Type B pancreatic cell (in vitro differentiated cells): Measurements from ENCODE around the gene VCP. TPM values are rescaled to one million over a fixed set of nuclear protein-coding genes. Genes with fewer than 3 reads are reported as not detected.
A peak's percentile ranks its signal among the peaks of the same experiment; 100 is the strongest.

Source experiments
- DNase-seq: peaks from one replicate; pipeline ENCODE4 v3.0.0; 2021; ENCODE audit warnings: mixed read lengths; ENCODE audit not compliant: unreplicated experiment; ENCODE audit errors: extremely low spot score
- H3K27ac Mint-ChIP-seq: 2 replicates; pipeline ENCODE4 v1.8.0; 2021; ENCODE audit warnings: mild to moderate bottlenecking, mixed read lengths
- H3K27me3 Mint-ChIP-seq: 2 replicates; pipeline ENCODE4 v1.8.0; 2021; ENCODE audit warnings: mixed read lengths
- H3K36me3 Mint-ChIP-seq: 2 replicates; pipeline ENCODE4 v1.8.0; 2021; ENCODE audit warnings: mixed read lengths
- H3K4me1 Mint-ChIP-seq: one replicate; pipeline ENCODE4 v1.8.0; 2021; ENCODE audit warnings: mixed read lengths; ENCODE audit not compliant: unreplicated experiment
- H3K4me3 Mint-ChIP-seq: 2 replicates; pipeline ENCODE4 v1.8.0; 2021; ENCODE audit warnings: mild to moderate bottlenecking, mixed read lengths
- H3K9me3 Mint-ChIP-seq: 2 replicates; pipeline ENCODE4 v1.8.0; 2021; ENCODE audit warnings: mixed read lengths
- total RNA-seq: library from RNA; stranded (reverse); gene quantifications from 2 replicates; pipeline ENCODE4 v1.2.1, GENCODE V29; 2021; ENCODE audit warnings: low replicate concordance
- TF ChIP-seq, protein P1 (sequence below): fragments of 200-600 bp; sonication (generic); conservative IDR thresholded peaks from 2 replicates; pipeline ENCODE4 v1.5.0; 2021; ENCODE audit warnings: antibody characterized with exemption, mild to moderate bottlenecking

Gene VCP
- total RNA-seq, 1 donor from 2014 or later, result 285 TPM

DNA sequence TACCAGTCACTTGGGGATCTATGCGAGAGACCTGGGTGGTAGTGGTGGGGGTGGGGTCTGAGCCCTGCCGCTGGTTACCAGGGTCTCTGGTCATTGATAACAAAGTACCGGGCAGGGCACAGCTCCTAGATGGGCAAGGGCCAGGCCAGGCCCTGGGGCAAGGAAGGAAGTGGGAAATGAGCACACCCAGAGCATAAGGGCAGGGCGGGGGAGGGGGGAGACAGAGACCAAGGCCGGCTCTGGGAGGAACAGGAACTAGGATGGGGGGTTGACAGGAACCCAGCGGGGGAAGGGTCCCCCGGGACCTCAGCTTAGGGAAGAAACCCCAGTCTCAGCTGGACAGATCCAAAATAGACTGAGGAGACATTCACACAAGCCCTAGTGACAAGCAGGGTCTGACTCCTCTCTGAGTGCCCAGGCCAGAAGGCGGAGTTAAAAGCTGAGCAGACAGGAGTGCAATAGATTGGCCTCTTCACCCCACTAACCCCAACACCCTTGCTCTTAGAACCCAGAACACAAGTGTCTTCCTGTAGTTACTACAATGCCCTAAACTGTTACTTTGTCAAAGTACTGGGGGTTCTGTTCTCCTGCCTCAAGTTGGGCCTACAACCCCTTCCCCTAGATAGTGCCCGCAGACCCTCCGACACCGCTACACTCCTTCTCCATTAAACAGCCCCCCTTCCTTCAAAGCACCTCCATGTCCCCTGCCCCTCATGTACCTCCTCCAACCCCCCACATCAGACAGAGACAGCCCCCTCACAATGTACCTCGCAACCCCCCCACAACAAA lies 42.6 kb upstream of the VCP start:
- no peak for DNase-seq
- H3K27me3 Mint-ChIP-seq, result no peaks in the 10 kb centered on the region
- TF ChIP-seq, protein P1, sequence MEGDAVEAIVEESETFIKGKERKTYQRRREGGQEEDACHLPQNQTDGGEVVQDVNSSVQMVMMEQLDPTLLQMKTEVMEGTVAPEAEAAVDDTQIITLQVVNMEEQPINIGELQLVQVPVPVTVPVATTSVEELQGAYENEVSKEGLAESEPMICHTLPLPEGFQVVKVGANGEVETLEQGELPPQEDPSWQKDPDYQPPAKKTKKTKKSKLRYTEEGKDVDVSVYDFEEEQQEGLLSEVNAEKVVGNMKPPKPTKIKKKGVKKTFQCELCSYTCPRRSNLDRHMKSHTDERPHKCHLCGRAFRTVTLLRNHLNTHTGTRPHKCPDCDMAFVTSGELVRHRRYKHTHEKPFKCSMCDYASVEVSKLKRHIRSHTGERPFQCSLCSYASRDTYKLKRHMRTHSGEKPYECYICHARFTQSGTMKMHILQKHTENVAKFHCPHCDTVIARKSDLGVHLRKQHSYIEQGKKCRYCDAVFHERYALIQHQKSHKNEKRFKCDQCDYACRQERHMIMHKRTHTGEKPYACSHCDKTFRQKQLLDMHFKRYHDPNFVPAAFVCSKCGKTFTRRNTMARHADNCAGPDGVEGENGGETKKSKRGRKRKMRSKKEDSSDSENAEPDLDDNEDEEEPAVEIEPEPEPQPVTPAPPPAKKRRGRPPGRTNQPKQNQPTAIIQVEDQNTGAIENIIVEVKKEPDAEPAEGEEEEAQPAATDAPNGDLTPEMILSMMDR, result no peak
- peak overlapping the region; percentile 99 for H3K4me3 Mint-ChIP-seq
- H3K27ac Mint-ChIP-seq, result peak overlapping the region; percentile 97
- peaks cover 3% of the 10 kb centered on the region for H3K36me3 Mint-ChIP-seq
- peaks cover 31% of the 10 kb centered on the region for H3K4me1 Mint-ChIP-seq
- H3K9me3 Mint-ChIP-seq, result peaks cover 4% of the 10 kb centered on the region

DNA sequence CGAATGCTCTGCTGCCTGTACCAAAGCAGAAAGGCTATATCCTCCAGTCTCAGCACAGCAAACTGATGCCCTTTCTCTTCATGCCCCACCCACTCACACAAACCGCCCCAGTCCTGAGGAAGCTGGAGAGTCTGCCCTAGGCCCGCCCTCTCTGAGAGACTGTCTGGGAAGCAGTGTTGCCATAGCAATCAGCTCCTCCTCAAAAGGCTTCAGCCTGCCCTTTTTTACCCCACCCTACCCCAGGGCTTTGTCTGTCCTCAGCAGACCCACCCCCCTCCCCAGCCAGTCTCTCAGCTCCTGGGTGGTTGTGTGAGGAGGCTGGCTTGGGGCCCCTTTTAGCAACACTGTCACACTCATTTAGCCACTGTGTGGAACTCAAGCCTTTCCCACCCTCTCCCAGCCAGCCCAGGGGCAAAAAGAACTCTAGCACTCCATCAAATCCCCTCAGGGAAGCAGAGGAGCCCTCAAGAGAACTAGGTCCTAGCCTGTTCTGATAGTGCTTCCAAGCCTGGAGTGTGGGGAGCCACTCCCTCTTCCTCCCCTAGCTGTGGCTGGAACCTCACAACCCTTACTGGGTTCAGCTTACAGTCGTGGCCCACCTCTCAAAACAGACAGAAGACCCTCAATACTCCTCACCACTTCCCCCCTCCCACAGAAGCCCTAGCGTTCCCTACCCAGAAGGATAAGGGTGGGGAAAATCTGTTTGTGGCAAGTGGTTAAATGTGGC lies 41.9 kb upstream of the VCP start:
- peaks cover 4% of the 10 kb centered on the region for H3K9me3 Mint-ChIP-seq
- peak overlapping the region; percentile 97 for H3K27ac Mint-ChIP-seq
- H3K36me3 Mint-ChIP-seq, result peaks cover 3% of the 10 kb centered on the region
- H3K4me1 Mint-ChIP-seq, result peaks cover 31% of the 10 kb centered on the region
- DNase-seq, result peak; percentile 86
- TF ChIP-seq, protein P1, result no peak
- peak overlapping the region; percentile 99 for H3K4me3 Mint-ChIP-seq
- no peaks in the 10 kb centered on the region for H3K27me3 Mint-ChIP-seq

DNA sequence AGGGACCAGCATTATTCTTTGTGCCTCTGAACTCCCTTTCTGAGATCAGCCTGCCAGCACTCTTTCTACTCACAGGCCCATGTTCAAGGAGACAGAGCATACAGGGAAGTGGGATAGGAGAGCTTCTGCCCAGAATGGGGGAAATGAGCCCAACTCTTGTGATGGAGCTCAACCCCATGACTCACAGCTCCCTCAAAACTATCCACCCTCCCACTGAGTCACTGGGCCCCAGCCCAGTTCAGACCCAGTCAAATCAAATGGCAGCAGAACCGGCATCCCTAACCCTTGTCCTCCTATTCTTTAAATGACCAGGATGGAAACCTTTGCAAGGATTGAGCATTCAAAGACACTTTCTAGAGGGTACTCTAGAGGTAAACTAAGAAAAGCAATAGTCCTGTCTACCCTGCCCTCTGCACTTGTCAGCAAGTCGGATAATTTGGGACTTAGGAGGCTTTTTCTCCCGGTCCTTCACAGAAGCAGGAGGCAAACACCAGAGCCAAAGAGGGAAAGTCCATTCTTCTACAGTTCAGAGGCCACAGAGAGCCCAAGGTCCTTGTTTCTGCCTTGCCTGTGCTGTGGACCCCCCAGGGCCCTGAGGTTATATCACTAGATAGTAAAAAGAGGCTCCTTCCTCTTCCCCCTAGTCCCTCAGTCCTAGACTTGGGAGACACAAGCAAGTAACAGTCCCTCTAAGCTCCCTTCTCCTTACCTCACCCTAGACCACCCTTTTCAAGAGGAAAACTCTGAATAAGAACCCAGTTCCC lies 40.0 kb upstream of the VCP start:
- peaks cover 3% of the 10 kb centered on the region for H3K36me3 Mint-ChIP-seq
- H3K27ac Mint-ChIP-seq, result peak overlapping the region; percentile 87
- H3K27me3 Mint-ChIP-seq, result no peaks in the 10 kb centered on the region
- TF ChIP-seq, protein P1, result no peak
- H3K9me3 Mint-ChIP-seq, result peaks cover 4% of the 10 kb centered on the region
- peaks cover 36% of the 10 kb centered on the region for H3K4me1 Mint-ChIP-seq
- no peak for DNase-seq
- peak overlapping the region; percentile 89 for H3K4me3 Mint-ChIP-seq

DNA sequence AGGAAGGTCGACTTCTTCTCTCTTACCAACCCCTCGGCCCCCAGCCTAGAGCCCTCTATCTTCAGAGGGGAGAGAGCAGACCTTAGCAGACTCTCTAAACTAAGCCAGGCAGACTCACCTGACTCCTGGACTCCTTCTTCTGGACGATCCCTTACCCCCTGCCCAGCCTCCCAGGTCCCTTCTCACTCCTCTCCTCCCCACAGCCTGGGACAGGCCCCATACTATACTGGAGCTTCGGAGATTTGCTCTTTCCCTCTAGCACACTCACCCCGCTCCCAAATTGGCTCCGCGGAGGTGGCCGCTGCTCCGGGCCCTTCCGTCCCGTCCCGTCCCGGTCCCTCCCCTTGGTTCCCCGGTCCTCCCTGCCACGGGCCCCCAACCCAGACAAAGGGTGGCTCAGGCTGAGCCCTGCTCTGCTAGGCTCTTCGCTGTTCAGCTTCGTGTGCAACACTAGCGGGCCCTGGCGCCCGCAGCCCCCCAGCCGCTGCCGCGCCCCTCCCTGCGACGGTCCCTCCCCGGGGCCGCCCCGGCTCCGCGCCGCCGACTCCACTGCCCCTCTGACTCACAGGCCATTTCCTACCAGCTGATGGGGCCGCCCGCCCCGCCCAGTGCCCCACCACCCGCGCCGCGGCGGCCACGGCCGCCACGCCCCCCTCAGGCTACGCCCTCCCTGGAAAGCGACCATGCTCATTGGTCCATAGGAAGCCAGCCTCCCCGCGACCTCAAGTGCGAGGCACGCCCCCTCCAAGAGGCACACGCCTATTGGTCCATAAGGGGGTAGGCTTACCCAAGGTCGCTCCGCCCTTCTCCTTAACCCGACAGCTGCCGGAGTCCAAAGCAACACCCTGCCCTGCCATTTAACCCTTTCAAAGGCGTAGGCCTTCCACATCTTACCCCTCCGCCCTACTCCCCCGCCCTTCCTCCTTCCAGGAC lies 38.8 kb upstream of the VCP start:
- Mint-ChIP-seq H3K27me3 (no peaks in the 10 kb centered on the region), H3K9me3 (peaks cover 4% of the 10 kb centered on the region), H3K4me3 (peak overlapping the region; percentile 89), H3K4me1 (peaks cover 31% of the 10 kb centered on the region), H3K36me3 (peaks cover 3% of the 10 kb centered on the region), H3K27ac (peak overlapping the region; percentile 87)
- TF ChIP-seq, protein P1, result no peak
- peak; percentile 94 for DNase-seq
